Stimulated activated CD4-positive, alpha-beta T cell treated with anti-CD3 and anti-CD28 coated beads, Interleukin-12 subunit alpha, Interleukin-12 subunit beta, amount 100 ng/mL, for 4 hours (primary cell): Measurements from ENCODE around the gene SSX2.
"Not testable (repeated sequence)": the region's sequence is repeated elsewhere in the genome, so short reads cannot be mapped to it uniquely, and the experiment has no call there.

Source experiments
- DNase-seq: peaks from one replicate; pipeline ENCODE4 v3.0.0-alpha.2; 2020

The SSX2 gene

GRCh38 chrX:52707078-52707477, at the start of gene SSX2:
Gene SSX2 (minus strand): TSS chrX:52707178. CDS start chrX:52705749, 1,429 bp downstream.
- DNase-seq, result not testable (repeated sequence)

- not testable (repeated sequence) for DNase-seq
Observed at GRCh38 chrX:52750952-52751351, 44.0 kb upstream of the SSX2 start, which contains the start of gene SSX2B. Gene SSX2B (plus strand): TSS chrX:52751252. CDS start chrX:52752681, 1,429 bp downstream.

GRCh38 chrX:52692034-52692433, 14.9 kb downstream of the SSX2 start:
- not testable (repeated sequence) for DNase-seq

GRCh38 chrX:52662218-52662617, 44.8 kb downstream of the SSX2 start:
- not testable (repeated sequence) for DNase-seq

GRCh38 chrX:52655475-52655874, 51.5 kb downstream of the SSX2 start:
- not testable (repeated sequence) for DNase-seq

GRCh38 chrX:52654800-52655199, 52.2 kb downstream of the SSX2 start, which contains the start of gene SSX7:
Gene SSX7 (minus strand): TSS chrX:52654900. CDS start chrX:52653472, 1,428 bp downstream.
- not testable (repeated sequence) for DNase-seq

- DNase-seq, result not testable (repeated sequence)
Observed at GRCh38 chrX:52650676-52651075, 56.3 kb downstream of the SSX2 start.

- DNase-seq, result not testable (repeated sequence)
Observed at GRCh38 chrX:52648956-52649355, 58.0 kb downstream of the SSX2 start.
